Activated effector memory CD4-positive, alpha-beta T cell treated with anti-CD3 and anti-CD28 coated beads, Interleukin-2, amount 50 U/mL, for 16 hours (primary cell): ENCODE data around the gene FNDC3B.
"Not testable (repeated sequence)": the region's sequence is repeated elsewhere in the genome, so short reads cannot be mapped to it uniquely, and the experiment has no call there.

ENCODE experiments used
- DNase-seq: peaks from one replicate; pipeline ENCODE4 v3.0.0-alpha.2; 2020

Gene FNDC3B

GRCh38 chr3:172246107-172246844, 206.9 kb downstream of the FNDC3B start:
- no peak for DNase-seq

- DNase-seq: no peak
Measured at GRCh38 chr3:172247525-172248274, 208.3 kb downstream of the FNDC3B start.

DNA sequence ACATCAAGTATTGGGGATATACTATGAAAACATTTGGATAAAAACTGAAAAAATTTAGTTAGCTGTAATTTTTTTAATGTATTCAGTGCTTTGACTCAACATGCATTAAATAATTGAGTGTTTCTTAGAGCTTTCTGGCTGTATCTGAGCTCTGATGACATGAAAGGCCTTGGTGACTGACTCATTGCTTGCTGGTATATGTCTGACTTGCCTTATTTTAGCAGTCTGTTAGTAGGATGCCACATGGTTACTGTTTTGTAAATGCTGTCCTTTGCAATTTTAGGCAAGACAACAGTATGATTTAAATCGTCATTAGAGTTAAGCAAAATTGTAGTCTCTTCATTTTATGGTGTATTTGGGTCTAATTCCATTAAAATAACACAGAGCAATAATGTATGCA, 209.7 kb downstream of the FNDC3B start:
- no peak for DNase-seq

- DNase-seq: no peak
Measured at GRCh38 chr3:172251211-172251610, 211.8 kb downstream of the FNDC3B start.

DNA sequence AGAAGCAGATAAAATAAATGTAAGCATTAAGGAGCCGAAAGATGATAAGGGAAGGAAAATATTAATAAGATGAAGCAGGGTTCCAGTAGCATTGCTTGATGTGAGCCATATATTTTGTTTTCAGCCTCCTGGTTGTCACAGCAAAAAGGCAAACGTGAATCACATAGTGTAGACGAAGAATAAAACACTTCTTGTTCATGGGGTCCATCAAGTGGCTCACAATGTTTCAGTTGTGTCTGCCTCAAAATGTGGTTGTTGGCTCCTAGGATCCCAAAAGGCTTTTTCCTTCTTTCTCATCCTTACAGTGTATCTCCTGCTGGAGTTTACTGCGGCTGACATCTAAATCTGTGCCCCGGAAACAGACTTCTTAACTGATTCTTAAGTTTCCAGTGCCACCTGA, 213.8 kb downstream of the FNDC3B start:
- DNase-seq: no peak

DNA sequence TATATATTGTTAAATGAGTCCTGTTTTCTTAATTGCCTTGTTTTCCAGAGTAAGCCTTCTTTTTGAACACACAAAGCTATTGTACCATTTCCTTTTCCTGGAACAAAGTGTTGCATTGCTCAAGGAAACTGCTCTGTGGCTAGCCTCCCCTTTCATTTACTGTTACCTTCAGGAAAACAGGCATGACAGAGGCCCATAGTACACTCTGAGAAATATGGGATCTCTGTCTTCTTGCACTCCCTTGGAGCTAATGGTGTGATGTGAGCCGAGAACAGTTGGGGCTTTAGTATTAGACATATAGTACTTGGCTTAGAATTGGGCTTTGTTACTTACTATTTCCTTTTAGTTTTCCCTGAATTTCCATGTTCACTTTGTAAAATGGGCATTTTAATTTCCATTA, 215.2 kb downstream of the FNDC3B start:
- DNase-seq: no peak

GRCh38 chr3:172255321-172255720, 215.9 kb downstream of the FNDC3B start:
- DNase-seq: not testable (repeated sequence)

DNA sequence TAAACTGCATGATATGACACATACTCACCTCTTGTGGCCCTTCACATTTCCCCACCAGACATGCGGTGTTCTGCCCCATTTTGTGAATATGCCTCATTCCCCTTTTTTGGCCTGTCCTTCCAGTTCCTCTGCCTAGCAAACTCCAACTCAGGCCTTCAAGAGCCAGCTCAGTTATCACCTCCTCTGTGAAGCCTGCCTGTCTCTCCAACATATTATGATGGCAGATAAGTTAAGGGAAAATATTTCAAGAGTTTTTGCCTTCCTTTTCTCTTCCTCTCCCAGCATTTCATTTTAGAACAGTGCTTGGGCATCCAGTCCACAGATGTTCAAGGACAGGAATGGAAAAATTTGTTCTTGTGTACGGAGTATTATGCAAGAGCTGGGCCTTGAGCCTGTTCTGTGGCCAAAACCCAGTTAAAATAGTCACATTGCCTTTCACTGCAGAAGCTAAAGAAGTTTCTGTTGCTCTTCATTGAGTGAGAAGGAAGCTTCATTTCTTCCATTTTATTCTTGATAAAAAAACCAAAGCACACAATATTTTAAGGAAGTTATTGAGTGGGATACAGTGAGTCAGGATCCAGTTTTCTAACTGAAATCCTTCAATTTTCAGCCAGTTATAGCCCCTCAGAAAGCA, 216.8 kb downstream of the FNDC3B start:
- no peak for DNase-seq

- DNase-seq: no peak
Measured at GRCh38 chr3:172257648-172258400, 218.4 kb downstream of the FNDC3B start.

DNA sequence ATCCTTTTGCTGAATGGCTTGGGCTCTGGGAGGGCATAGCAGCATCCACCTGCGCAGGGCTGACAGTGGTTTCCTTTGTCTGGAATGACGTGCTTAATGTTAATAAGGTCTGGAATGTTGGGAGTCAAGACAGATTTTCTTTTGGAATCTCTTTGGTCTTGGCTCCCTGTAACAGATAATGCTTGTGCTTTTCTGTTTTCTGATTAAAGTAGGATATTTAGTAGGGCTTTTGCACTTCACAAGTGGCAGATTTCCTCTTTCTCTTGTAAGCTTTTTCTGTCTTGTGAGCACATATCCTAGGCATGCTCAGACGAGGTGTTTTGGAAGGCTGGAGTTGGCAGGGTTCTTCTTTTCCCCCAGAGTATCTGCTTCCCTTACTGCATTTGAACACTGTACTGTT, 219.2 kb downstream of the FNDC3B start:
- no peak for DNase-seq

- no peak for DNase-seq
Measured at GRCh38 chr3:172259111-172259541, 219.7 kb downstream of the FNDC3B start.

- no peak for DNase-seq
Measured at GRCh38 chr3:172259726-172260248, 220.4 kb downstream of the FNDC3B start.

GRCh38 chr3:172260381-172260780, 221.0 kb downstream of the FNDC3B start:
- no peak for DNase-seq

GRCh38 chr3:172261054-172261453, 221.7 kb downstream of the FNDC3B start:
- no peak for DNase-seq

GRCh38 chr3:172262991-172263608, 223.7 kb downstream of the FNDC3B start:
- DNase-seq: no peak

DNA sequence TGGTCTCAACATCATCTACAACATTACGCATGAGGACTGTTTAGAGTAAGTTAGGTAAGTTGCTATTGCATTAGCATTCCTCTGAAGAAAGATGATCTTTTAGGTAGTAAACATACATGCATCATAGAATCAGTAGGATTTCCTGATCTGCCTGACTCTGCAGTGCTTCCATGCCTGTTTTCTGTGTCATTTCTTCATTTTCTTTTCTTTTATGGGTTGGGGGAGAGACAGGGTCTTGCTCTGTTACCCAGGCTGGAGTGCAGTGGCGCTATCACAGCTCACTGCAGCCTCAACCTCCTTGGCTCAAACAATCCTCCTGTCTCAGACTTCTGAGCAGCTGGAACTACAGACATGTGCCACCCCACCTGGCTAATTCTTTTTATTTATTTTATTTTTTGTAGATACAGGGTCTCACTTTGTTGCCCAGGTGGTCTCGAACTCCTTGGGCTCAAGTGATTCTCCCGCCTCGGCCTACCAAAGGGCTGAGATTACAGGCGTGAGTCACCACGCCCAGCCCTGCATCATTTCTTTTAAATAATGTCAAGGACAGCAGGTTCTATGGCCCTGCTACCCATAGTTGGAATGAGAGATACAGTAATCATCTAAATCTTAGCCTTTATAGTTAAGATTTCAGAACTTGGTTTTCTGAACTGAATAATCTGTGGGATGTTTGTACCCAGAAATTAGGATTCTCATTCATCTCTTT, 224.6 kb downstream of the FNDC3B start:
- no peak for DNase-seq

GRCh38 chr3:172266103-172266502, 226.7 kb downstream of the FNDC3B start:
- no peak for DNase-seq

GRCh38 chr3:172268425-172268824, 229.0 kb downstream of the FNDC3B start:
- no peak for DNase-seq

DNA sequence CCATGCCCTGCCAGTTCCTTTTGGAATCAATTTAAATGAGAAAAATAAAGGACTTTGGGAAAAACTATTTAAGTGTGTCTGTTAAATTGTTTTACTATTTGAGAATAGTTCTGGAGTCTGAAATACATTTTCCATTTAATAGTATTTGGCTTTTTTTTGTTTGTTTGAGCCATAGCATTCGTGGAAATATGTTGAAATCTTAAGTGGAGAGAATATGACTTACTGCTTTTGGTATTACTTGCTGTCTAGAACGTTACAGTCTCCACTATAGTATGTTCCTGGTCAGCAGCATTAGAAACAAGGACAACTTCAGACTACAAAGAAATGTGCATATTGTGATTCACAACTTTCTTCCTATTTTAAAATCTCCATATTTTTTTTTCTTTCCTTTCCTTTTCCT, 229.5 kb downstream of the FNDC3B start:
- no peak for DNase-seq

DNA sequence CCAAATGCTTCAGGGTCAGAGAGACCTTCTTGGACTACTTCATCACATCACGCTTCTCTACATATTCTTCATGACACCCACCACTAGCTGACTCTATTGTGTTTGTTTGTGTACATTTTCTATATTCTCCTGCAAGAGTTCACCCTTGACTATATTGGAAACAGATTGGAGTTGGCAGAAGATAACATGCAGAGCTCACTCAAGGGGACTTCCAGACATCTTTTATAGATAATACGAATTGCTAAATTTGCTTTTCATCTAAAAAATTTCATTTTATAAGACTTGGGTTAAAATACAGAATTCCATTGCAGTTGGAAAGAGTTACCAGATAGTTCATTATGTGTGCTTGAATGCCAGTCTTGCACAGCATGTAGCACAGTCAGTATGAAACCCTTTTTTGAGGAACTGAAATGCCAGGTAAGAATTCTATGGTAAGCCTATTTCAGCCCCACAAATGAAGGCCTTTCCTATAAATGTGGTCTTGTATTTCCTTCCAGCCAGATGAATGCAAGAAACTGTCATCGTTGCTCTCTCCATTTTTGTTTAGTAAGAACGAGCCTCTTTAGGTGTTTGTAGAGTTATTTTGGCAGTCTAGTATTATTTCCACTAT, 231.3 kb downstream of the FNDC3B start:
- DNase-seq: no peak

DNA sequence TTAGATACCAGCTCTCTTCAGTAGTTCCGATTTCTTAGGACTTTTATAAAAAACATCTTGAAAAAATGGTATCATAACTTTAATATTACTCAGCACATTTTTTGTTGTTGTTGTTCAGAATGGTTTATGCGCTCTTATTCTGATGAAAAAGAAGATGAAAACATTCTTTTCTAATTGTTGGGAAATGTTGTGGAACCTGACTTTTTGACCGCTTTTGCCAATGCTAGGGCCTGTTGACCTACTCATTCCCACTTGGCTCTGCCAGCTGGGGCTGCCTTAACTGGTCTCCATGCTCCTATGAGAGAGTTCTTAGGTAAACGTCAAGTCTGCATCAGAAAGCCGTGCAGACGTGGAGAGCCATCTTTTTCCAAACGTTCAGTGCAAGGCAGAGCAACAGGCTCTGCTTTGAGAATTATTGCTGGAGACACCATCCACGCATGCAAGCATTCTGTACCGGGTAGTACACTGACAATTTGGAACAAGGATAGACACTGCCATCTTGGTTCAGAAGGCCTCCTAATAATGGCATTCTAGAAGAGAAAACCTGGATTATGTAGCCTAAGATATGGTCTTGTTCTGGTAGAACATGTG, 232.1 kb downstream of the FNDC3B start:
- DNase-seq: no peak
